Renal cortical epithelial cell (primary cell): ENCODE measurements around the gene TAF6. TPM values are rescaled to one million over a fixed set of nuclear protein-coding genes. Genes with fewer than 3 reads are reported as not detected.
A peak's percentile ranks its signal among the peaks of the same experiment; 100 is the strongest.

Source experiments
- DNase-seq: peaks from one replicate; pipeline ENCODE4 v3.0.0-alpha.2; 2011; ENCODE audit warnings: low read depth
- total RNA-seq: library from RNA; depleted of rRNA; stranded (reverse); fragments of >200 nt; gene quantifications from 2 replicates; pipeline ENCODE4 v1.2.3, GENCODE V29; 2014

The TAF6 gene
- total RNA-seq = 32.6 and 100 TPM in 2 replicates

DNA sequence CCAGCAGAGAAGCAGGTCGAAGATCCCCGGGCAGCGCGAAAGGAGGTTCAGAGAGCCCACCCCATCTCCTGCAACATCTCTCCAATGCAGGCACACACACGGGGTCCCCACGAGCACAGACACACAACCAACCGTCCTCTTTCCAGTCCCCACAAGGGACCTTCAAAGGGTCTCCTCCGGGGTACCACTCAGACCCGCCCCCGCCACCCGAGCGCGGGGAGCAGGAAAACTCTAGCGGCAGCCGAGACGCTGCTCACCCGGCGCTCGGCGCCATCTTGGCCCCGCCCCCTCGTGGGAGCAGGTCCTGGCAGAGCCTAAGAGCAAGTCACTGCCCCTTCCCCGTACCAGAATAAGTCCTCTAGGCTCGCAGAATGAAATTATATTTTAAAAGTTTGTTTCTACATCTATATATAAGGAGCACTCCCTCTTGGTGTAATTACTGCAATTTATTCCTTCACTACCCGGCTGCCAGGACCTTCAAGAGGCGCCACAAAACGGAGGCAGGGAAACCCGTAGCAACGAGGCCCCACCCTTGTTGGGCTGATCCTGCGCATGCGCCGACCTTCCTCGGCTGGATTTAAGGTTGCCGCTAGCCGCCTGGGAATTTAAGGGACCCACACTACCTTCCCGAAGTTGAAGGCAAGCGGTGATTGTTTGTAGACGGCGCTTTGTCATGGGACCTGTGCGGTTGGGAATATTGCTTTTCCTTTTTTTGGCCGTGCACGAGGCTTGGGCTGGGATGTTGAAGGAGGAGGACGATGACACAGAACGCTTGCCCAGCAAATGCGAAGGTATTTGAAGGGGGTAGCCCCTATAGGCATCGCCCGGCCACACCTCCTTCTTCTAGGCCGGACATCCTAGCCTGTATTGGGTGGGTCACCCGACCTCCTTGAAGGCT, at the start of gene TAF6, which contains the start of gene CNPY4:
TSS of gene TAF6 (minus strand) at position 287 of the 898 bp plus-strand sequence. CDS start 5,149 bp downstream, outside the sequence.
TSS of gene CNPY4 (plus strand) at position 563 of the 898 bp plus-strand sequence. CDS start at position 674, 111 bp downstream.
- DNase-seq = peak; percentile 90

DNA sequence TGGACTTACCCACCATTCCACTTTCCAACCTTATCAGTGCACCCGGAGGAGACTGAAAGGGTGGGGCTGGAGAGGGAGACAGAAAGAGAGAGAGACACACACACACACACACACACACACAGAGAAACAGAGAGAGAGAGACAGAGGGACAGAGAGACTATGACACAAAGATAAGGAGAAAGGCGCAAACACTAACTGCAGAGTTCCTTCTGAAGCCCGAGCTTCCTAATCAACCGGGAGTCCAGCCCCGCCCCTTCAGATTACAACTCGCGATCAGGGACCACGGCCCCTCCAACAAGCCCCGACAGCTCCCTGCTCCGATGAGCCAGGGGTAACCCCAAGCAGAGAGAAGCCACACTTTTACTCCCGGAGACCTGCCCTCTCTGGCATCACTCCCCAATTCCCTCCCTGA, 48.8 kb upstream of the TAF6 start:
- no peak for DNase-seq

DNA sequence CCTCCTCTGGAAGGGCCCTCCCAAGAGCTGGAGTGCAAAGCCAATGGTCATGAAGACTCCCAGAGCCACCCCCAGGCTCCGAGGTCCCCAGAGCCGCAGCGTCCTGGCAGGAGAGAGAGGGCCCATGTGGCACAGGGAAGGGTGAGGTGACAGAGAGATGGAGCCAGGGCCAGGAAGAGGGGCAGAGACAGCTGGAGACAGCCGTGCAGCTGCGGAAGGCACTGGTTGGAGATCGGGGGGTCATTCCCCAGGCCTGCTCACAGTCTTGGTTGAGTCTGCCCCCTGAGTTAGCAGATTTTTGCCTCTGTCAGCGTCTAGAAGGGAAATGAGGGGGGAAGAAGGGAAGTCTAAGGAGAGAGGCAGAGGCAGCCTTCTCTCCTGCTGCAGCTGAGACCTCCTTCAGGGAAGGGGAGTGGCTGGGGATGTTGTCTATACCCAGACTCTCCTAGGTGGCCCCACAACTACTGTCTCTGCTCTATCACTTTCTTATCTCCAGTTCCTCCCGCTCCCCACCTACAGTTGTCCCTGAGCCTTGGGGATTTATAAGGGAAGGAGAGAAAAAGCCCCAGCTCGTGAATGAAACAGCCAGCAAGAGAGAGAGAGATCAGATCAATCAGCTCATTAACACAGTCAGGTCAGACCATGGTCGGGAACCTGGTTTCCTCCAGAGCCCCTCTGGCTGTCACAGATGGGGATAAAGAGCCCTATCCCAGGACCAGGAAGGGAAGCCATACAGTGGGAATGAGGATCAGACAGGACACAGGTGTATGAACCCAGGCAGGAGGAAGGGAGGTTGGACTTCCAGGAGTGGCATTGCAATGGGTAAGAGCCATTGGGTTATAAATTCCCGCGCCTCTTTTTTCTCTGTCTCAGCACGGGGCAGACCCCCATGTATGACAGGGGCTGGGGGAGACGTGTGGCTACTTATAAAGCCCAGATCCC, 48.1 kb upstream of the TAF6 start:
- no peak for DNase-seq

DNA sequence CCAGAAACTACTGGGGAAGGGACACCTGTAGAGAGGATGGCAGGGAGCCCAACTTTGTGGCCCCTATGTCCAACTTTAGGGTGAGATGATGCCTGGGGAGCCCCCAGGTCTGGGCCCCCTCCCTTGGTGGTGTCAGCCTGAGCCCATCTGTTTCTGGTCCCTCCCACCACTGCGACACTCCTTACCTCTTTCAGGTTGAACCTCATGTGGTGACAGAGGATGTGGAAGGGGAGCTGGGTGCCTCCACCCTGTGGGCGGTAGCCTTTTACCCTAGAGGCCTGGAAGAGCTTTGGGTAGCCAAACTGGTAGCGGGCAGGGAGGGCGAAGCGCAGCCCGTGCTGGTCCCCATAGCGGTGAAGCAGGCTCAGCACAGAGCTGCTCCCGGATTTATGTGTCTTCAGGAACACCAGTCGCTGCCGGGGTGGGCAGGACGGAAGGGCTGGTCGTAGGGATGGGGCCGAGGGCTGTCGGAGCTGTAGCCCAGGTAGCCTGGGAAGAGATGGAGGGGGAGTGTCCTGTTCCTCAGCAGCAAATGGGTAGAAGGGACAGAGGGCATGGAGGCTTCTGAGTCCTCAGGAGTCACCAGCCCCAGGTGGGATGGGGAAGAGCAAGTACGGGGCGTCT, 47.3 kb upstream of the TAF6 start:
- no peak for DNase-seq

- DNase-seq = no peak
Measured at GRCh38 chr7:100163871-100164270, 44.7 kb upstream of the TAF6 start.

DNA sequence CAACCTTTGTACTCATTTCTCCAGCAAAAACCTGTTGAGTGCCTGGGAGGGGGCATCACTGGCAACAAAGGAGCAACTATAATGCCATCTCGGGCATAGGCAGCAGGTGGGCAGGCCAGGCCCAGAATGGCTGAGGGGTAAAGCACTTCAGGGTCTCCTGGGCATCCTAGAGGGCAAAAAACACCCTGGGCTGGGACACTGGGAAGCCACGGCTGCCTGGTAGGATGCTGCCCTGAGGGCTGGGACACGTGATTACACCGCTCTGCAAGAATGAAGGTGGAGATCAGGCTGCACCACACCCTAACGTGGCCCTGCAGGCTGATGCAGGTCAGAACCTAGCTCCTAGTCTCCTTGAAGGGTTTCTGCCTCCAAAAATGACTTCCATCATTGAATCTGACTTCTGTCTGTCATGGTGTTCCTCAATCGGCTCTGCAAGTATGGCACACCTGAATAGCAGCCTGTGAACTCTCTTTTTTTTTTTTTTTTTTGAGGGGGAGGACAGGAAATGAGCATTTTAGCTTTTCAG, 43.9 kb upstream of the TAF6 start:
- no peak for DNase-seq

- no peak for DNase-seq
Measured at GRCh38 chr7:100160067-100160466, 40.9 kb upstream of the TAF6 start.

GRCh38 chr7:100159099-100159623, 40.0 kb upstream of the TAF6 start:
- DNase-seq = no peak

DNA sequence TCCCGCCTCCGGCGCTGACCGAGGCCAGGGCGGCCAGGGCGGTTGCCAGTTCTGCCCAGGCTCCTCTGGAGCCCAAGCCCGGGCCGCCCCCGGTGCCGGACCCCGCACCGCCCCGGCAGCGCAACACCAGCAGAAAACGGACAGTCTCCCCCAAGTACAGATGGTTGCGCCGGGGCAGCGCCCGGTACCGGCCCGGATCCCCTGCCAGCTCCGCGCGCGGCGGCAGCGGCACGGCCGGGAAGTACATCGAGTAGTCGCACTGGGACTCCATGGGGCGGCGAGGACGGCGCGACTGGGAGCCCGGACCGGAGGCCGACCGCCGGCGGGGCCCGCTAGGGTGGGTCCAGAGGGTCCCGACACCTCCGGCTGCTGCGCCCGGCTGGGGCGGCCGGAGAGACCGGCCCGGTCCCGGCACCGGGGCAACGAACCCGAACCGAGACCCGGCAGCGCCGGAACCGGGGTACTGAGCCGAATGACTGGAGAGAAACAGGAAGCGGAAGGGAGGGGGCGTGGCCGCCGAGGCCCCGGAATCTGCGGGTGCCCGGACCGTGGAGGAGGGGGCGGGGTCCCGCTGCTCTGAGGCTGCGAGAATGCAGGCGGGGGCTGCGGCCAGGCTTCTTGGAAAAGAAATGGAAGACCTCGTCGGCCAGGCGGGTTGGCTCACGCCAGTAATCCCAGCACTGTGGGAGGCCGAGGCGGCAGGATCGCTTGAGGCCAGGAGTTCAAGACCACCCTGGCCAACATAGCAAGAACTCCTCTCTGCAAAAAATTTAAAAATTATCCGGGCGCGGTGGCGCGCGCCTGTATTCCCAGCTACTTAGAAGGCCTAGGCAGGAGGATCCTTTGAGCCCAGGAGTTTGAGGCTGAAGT, 39.3 kb upstream of the TAF6 start, which contains the start of gene TRAPPC14:
TSS of gene TRAPPC14 (minus strand) at position 495 of the 870 bp plus-strand sequence. CDS start at position 271, 224 bp downstream.
- peak; percentile 63 for DNase-seq

DNA sequence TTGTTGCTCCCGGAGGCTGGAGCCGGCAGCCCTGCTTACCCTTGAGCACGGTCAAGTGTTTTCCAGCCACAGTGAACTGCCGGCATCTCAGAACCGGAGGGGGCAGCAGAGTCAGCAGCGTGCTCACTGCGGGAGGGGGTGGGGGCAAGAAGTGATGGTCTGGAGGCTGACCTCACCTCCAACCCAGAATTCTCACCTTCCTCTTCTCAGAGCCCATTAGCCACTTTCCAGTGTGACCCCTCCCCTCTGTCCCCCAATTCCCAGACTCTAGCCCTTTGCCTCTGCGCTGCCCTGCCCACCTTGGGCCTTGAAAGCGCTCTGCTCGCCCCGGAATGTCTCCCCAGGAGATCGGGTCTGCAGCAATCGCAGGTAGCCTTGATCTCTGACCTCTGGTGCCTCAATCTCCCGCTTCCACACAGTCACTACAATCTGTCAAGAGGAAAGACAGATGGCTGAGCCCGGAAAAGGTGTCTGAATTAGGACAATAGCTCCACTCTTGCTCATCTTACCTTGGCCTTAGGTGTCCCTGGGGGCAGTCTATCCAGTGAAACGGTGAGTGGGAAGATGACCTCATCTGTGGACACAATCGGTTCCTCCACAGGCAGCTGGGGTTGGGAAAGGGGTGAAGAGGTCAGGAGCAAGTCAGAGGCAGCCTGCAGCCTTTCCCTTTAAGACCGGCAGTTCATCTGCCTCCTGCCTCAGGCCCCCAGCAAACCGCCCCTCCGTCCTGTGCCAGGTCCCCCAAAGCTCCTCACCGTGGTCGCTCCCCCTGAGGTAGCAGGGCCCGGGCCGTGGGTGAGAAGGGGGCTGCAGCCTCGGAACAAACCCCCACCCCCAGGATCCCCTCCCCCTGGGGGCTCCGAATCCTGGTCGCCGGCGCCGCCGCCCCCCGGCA, 38.4 kb upstream of the TAF6 start:
- DNase-seq = peak; percentile 80

DNA sequence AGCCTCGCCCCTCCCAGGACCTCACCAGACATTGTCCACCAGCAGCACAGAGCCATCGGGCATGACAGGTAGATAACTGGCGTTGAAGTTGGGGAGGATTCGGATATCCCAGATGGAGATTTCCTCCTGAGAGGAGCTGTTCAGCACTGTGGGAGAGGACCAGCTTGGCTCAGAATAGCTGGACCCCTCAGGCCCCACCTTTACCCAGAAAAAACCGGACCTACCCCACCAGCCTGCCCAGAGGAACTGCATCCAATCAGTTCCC, 37.8 kb upstream of the TAF6 start:
- DNase-seq = no peak

DNA sequence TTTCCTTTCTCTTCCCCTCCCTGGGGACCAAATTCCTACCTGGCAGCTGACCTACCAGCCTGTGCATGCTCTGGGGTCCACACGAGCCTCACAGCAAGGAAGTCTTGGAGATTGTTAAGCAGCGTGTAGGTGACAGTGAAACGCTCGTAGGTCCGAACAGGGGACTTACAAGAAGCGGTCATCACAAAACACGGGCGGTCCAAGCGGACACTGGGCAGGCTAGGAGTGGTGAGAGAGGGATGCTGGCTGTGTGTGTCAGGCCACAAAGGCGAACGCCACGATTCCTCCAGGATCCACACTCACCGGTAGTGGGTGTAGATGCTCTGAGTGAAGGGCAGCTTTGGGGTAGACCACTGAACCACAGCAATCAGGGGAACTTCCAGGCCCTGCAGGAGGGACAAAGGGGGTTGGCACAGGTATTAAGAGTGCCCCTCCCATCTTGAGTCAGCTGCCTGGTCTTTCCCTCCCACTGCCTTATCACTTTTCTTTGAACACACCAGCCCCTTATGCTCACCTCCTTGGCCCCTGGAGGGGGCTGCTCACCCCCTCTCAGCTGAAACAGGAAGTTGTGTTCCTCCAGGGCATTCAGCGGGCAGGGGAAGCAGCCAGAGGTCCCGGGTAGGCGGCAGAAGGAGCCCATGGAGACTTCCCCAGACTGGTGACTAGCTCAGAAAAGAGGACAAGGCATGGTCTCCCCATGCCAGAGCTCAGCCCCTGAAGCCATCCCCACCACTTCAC, 37.3 kb upstream of the TAF6 start:
- no peak for DNase-seq

DNA sequence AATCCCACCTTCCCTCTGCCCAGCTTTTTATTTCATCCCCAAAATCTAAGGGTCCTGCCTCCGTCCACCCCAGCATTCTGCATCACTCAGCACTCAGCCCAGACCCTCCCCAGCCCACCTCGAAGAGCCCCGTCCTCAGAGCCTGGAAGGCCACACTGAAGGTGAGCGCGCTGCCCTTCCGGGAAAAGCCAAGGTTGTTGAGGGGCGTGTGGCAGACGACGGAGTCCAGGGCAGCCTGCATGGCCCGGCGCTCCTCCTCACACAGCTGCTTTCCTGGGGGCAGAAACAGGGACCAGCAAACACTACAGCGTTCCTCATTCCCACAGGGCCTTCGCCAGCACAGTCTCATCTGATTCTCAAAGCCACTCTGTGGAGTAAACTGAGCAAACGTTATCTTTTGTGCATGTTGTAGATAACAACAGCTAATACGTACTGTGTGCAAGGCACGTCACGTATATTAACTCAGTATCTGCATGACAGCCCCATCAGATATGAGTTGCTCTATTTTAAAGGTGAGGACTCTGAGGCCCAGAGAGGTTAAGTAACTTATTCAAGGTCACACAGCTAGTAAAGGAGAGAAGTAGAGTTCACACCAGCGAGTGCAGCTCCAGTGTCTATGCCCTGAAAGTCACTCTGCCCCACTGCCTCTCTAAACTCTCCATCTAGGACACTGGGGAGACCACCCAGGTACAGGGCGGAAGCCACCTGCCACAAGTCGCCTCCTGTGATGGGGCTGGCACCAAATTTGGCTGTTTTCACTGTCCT, 36.6 kb upstream of the TAF6 start:
- DNase-seq = no peak

DNA sequence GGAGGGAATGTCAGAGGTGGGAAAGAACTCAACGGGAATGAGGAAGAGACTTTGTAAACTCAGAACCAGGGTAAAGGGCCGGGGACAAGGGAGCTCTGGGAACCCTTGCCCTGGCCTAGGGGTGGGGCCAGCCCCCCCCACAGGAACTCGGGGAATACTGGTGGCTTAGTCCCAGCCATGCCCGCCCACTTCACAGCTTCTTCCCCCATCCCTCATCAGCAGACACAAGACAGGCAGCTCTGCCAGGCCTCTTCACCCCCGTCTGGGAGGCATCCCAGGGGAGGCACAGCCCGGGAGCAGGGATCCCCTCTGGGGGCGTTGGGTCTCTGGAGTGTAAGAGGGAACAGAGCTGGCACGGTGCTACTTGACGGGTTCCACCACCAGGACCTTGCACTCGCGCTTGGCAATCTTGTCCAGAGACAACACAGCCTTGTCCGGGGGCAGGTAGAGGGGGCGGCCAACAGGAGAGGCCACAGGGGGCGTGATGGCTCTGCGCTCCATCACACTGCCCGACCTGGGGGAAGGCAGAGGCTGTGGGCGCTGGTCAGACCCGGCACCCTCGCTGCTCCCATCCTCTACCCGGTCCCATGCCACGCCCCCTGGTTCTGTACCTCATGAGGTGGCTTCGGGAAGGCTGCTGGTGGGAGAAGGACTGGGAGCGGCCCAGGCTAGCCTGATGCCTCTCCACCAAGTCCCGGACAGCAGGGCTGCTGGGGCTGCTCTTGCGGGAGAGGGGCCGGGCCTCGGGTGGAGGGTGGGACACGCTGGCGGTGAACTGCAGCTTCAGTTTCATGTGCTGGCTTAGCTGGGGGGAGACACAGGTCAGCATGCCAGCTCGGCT, 35.7 kb upstream of the TAF6 start:
- DNase-seq = no peak

GRCh38 chr7:100153708-100154535, 34.8 kb upstream of the TAF6 start:
- DNase-seq = no peak
